Measurements from ENCODE around the gene DDIT3. TPM values are rescaled to one million over a fixed set of nuclear protein-coding genes. Genes with fewer than 3 reads are reported as not detected.
"Not testable (repeated sequence)": the region's sequence is repeated elsewhere in the genome, so short reads cannot be mapped to it uniquely, and the experiment has no call there.

Gene DDIT3
- polyA plus RNA-seq (2013, experiment 1 of 2; ENCODE audit: insufficient read length): 79.1 TPM
- 72.0 TPM for polyA plus RNA-seq (2013, experiment 2 of 2; ENCODE audit: insufficient read length)

DNA sequence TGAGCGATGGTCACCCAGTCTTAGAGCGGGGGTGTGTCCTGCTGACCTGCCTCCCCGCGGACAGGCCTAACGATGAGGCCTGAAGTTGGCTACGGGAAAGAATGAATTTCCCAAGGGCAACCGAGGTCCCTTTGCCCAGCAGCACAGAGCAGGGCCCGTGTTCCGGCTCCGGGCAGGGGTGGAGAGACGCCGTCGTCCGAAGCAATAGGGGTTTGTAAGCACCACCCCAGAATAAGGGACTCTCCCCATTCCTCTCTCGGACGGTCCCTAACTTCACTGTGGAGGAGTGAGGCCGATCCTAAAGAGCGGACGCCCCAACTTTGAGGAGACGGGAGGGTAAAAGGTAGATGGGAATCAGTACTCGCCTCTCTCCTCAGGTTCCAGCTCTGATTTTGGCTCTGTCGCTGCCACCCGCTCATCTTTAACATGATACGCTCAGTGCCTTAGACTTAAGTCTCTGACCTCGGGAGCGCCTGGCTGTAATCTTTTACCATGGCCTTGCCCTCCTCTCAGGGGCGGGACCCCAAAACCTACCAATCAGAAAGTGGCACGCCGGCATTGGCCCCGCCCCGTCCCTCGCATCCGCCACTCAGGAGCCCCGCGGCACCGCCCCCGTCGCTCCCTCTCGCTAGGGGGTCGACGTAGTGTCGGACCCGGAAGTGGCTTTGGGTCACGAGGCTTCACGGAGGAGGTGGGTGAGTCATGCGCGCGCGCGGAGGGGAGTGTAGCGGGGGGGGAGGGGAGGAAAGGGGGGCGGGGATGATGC, at the start of gene DDIT3:
Gene DDIT3 (minus strand): TSS at position 462 of the 766 bp plus-strand sequence. CDS start 3,108 bp downstream, outside the sequence.
- peak; percentile 99 for DNase-seq

DNA sequence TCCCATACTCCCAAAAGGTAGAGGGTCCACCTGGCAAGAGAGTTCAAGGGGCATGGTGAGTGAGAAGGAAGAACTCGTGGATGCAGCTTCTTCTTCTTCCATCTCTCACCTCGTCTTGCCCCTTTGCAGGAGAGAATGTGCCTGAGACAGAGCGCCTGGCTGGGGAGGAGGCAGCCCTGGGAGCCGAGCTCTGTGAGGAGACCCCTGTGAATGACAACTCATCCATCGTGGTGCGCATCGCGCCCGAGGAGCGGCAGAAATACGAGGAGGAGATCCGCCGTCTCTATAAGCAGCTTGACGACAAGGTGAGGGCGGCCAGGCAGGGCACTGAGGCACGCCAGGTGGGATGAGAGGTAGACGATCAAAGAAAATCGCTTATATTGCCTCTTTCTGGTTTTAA, 49.5 kb upstream of the DDIT3 start:
- no peak for DNase-seq

DNA sequence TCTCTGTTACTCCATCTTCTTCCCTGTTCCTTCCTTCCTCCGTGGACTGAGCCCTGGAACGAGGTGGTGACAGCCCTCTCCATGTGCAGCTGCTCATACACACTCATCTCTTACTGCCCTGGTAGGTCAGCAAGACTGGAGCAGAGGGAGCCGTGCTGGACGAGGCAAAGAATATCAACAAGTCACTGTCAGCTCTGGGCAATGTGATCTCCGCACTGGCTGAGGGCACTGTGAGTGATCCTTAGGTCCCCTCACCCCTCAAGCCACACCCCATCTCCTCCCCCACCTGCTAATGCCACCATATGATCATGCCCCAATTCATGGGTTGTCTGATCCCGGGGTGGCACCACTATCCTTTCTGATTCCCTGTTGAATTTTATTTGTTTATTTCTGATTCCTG, 48.5 kb upstream of the DDIT3 start:
- DNase-seq: no peak

GRCh38 chr12:57564178-57564740, 43.9 kb upstream of the DDIT3 start:
- DNase-seq: no peak

GRCh38 chr12:57563358-57563757, 43.0 kb upstream of the DDIT3 start:
- no peak for DNase-seq

DNA sequence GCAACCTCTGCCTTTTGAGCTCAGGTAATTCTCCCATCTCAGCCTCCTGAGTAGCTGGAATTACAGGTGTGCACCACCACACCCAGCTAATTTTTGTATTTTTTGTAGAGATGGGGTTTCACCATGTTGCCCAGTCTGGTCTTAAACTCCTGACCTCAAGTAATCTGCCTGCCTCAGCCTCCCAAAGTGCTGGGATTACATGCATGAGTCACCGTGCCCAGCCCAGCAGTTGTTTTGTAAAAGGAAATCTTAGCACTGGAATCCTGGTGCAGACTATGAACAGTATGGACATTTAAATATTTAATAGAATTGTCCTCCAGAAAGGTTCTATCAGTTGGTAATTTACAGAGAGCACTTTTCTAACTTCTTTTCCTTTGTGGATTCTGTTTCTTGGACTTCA, 40.8 kb upstream of the DDIT3 start:
- not testable (repeated sequence) for DNase-seq

GRCh38 chr12:57560516-57560915, 40.2 kb upstream of the DDIT3 start:
- no peak for DNase-seq

DNA sequence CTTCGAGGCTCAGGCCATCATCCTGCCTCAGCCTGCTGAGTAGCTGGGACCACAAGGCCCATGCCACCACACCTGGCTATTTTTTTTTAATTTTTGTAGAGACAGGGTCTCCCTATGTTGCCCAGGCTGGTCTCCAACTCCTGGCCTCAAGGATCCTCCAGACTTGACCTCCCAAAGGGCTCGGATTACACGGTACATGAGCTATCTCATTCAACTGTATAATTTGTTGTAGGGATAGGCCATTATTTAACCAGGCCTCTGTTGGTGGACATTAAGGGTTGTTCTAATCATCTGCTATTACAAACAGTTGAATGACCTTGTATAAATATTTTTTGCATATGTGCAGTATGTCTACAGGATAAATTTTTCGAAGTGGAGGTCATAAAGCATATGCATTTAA, 38.5 kb upstream of the DDIT3 start:
- no peak for DNase-seq

DNA sequence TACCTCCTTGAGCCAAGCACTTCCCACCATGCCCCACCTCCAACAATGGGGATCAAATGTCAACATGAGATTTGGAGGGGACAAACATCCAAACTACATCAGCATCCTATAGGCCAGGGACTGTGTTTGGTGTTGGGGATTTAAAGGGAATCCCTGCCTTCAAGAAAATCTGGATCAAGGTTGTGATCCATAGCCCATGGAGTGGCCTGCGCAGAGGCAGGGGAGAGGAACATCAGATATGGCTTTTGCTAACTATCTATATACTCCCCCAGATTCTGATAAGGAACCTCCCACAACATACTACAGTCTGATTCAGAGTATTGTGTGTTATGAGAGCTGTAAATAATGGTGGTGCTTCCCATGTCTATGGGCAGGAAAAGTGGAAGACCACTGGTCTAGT, 34.6 kb upstream of the DDIT3 start:
- DNase-seq: no peak

DNA sequence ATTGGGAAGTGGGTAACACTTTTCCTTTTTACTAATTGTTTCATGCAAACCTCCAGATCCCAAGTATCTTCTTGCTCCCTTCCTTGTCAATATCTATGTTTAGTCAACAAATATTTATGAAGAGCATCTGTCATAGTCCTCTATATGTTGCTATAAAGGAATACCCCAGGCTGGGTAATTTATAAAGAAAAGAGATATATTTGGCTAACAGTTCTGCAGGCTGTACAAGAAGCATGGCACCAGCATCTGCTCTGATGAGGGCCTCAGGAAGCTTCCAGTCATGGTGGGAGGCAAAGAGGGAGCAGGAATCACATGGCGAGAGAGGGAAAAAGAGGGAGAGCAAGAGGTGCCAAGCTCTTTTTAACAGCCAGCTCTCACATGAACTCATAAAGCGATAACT, 34.1 kb upstream of the DDIT3 start:
- no peak for DNase-seq

DNA sequence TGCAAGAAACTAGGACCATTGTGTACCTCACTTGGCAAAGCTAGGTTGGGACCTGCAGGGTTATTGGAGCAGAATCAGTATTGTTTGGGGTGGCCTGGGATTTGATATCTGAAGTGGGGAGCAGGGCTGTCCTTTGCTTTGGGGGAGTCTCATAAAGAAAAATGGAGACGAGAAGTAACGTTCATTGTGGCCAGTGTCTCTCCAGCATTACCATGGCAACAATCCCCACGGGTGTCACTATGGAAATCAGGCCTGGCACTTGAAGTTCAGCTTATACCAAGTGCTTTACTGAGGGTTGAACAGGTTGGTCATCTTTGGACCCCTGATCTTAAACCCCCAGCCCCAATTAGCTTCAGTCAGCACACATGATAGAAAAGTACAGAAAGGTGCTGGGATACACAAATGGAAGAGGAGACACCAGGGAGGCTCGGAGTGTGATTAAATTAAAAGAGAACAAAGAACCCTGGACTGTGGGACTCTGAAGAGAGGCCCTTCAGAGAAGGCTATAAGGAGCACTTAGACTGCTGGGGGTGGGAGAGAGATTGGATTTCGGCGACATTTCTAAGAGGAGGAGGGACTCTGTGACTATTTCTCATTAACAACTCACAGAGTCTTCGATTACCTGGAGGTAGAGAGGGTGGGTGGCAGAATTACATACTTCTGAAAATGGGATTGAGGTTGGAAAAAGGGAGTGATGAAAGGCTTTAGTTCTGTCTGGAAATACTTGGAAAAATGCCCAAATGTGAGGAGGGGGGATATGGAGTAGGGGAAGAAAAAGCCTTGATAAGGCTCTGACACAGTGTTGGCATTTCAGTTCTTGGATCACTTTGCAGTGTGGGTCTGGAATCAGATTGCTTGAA, 33.3 kb upstream of the DDIT3 start:
- no peak for DNase-seq

- DNase-seq: peak; percentile 51
These were observed 32.6 kb upstream of the DDIT3 start for GRCh38 chr12:57552835-57553313.

DNA sequence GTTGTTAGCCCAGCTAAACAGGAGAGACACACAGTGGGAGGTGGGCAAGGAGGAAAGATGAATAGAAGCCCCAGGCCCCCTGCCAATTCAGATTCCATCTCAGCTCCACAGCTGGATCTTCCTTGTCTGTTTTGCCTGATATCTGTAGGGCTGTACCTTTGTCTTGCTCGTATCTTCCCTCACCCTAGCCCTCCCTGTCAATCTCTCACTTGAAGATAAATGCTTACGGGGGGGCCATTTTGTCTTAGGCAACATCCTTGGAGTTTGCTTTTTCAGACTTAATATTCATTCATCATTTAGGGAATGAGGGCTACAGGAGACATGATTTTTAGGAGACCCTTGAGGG, 32.0 kb upstream of the DDIT3 start:
- no peak for DNase-seq

GRCh38 chr12:57551637-57552305, 31.5 kb upstream of the DDIT3 start:
- no peak for DNase-seq

GRCh38 chr12:57550641-57551549, 30.6 kb upstream of the DDIT3 start:
- DNase-seq: no peak

- DNase-seq: no peak
These were observed 29.8 kb upstream of the DDIT3 start, which contains the start of gene KIF5A for GRCh38 chr12:57549909-57550640. Gene KIF5A (plus strand): TSS chr12:57550044. CDS start chr12:57550272, 228 bp downstream.

- no peak for DNase-seq
These were observed 29.0 kb upstream of the DDIT3 start for GRCh38 chr12:57549203-57549908.

- DNase-seq: no peak
These were observed 28.2 kb upstream of the DDIT3 start for GRCh38 chr12:57548488-57548887.

- no peak for DNase-seq
These were observed 27.6 kb upstream of the DDIT3 start for GRCh38 chr12:57548013-57548315.
